ENCODE measurements around the gene KLHL42.

- no peak for TF ChIP-seq CTCF (IDR thresholded peaks at IDR 0.05)
- TF ChIP-seq POLR2AphosphoS2 (conservative IDR thresholded peaks at IDR 0.05; ENCODE audit: low read length) = no peak
- peak; percentile 15; the same call in 1 of the 2 replicates for TF ChIP-seq MAX (IDR thresholded peaks at IDR 0.05)
- no peak for TF ChIP-seq BHLHE40 (IDR thresholded peaks at IDR 0.05; ENCODE audit: low read depth, low read length)
- no peak for TF ChIP-seq EP300 (IDR thresholded peaks at IDR 0.05)
- TF ChIP-seq POLR2A (IDR thresholded peaks at IDR 0.05; ENCODE audit: low read length) = no peak
- no peak for TF ChIP-seq CBX8 (IDR thresholded peaks at IDR 0.05)
Measured at GRCh38 chr12:27780612-27781408, 777 bp downstream of the KLHL42 start.
